NOMO-1 treated with dmso at 0.1 percent for 144 hours (cell line): ENCODE results near the gene CTTNBP2.
"Not testable (repeated sequence)": the region's sequence is repeated elsewhere in the genome, so short reads cannot be mapped to it uniquely, and the experiment has no call there.

ENCODE experiments used
- DNase-seq: peaks from one replicate; lab custom pipeline; 2025; ENCODE audit not compliant: unreplicated experiment; lab: John Stamatoyannopoulos, UW

The CTTNBP2 gene

DNA sequence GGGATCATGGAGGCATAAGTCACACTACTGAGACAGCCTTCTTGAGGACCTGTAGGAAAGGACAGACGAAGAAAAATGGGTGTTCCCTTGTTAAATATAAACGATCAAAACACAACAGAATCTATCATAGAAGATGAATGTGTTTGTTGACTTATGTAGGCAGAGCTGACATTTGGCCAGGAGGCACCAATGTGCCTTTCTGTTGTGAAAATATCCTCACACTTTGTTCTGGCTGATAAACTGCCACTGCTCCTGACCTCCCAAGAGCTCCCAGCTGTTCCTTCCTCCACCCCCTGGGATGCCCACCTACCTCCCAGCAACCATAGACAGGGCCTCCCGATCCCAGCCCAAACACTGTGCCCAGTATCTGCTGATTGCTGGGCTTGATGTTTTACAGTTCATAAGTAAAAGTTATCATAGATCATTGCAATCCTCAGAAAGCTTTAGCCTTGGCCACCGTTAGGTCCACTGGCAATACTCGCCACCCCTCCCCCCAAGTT, 116.6 kb downstream of the CTTNBP2 start:
- DNase-seq, result no peak

DNA sequence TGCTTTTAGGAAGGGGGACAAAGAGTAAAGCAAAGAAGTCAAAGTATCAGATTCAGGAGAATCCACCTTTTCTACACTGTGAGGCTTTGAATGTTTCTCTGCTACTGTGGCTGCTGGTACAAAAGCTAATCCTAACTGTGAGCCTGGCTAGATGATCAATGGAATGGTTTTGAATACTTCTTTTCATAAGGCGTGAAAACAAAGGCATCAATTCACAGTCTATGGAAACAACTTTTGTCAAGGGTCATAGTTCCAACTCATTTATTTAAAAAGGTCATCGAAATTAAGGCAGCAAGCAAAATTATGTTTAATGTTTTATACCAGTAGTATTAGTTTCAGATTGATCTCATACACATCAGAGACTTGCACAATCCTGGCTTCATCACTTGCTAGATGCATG, 118.1 kb downstream of the CTTNBP2 start:
- no peak for DNase-seq

DNA sequence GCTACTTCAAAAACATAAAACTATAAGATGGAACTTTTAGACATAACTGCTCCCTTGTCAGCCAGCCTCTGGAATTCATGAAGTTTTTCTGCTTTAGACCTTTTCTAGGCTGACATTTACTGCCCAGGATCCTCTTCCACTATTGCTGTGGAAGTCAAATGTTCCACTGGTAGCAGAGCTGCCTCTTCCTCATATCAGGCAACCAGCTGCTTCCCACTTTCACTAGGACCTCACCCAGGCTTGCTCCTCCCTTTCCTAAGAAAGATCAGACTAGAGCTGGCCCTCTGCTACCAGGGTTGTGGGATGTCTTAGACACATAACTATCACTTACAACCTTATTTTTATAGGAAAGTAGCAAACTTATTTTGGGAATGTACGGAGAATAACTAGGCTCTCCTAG, 121.5 kb downstream of the CTTNBP2 start:
- DNase-seq, result no peak

DNA sequence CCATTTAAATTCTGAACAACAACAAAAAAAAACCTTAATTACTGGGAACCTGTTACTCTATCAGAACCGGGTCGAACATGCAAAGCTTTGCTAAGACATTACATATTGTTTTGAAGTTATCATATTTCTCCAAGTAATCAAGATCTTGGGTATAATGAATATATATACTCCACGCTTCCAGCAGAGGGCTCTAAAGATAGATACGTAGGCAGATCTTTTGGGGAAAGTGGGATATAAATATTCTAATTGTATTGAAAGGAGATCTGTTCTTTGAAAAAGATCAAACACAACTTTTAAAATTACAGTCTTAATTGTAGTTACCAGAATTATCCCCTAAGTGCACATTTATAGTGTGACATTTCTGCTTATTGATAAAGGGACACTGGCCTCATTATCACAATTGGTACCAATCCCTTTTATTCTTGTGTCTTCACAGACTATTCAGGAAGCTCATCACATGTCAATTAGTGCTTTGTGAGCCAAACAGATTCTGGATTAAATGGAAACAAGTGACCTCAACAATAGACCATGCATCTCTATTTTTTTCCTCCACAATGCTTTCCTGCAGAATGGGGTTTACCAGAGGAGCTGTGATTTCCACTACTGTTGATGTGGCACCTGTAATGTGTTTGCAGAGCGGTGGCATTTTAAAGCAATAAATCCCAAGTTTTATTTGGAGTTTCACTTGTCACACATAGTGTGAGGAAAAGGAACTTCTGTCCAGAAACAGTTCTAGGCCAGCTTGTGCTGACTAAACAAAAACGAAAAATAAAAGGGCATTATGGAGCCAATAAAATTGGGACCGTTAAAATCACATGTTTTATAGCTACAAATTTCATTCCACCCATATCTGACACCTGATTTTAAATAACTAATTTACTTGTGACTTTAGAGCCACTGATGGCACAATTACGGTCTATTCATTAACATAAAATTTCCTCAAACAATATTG, 122.4 kb downstream of the CTTNBP2 start:
- DNase-seq, result no peak

DNA sequence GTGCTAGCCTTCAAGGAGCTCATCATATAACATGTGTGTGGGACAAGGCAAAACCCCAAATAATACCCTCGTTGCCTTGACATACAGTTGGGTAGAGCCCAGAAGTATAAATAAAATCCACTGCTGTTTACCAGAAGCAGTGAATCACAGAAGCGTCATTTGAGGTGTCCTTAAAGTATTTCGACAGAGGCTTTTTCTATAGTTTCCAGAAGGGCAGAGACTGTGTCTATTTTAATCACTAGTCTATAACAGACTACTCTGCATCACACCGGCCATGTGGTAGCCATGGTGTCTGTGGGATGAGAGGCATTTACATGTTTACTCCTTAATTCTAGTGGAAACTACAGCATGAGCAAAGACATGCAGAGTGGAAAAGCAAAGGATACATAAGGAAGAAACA, 131.3 kb downstream of the CTTNBP2 start:
- no peak for DNase-seq

DNA sequence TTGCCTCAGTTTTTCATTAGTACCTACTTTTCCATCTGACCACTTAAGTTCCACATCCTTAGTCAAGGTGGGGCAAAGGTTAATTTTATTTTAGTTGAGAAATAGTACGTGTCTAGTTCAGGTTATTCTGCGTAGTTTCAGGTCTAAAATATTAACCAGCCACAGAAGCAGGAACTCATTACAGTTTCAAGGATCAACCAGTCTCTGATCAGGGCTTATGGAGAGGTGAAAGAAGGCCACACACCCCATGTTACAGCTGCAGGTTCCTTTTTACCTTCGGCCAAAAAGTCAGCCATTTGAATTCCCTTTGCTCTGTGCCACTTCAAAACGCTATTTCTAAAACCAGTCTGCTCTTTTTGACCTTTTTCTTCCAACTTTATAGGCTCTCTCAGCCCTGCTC, 134.2 kb downstream of the CTTNBP2 start:
- no peak for DNase-seq

DNA sequence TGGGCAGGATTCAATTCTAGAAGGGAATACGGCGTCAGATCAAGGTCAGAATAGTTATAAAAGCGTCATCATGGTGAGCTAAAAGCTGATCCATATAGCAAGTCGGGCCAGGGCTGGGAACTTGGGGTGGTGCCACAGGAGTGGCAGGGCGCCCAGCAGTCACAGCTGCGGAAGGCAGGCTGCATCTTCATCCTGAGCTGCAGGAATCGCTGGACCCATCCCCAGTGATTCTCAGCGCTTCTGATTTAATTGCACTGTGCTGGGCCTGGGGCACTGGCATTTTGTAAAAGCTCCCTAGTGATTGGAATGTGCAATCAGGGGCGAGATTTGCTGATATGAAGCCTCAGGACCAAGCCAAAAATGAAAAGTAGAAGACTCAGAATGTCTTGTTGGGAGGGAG, 135.3 kb downstream of the CTTNBP2 start:
- DNase-seq, result no peak

DNA sequence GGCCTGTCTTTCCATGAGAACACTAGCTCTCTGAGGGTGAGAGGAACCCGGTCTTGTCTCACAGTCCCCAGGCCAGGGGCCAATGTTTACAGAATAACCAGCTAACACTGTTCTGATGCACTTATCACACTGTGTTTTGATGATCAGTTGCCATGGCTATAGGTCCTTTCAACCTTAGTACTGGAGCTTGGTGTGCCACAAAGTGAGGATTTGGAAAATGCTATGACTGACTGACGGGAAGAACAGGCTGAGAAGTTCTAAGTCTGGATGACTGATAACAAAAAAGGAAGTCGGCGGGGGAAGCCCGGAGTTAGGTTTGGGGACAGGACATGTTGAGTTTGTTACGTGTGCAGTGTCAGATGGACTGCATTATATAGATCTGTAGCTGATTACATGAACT, 141.8 kb downstream of the CTTNBP2 start:
- no peak for DNase-seq

DNA sequence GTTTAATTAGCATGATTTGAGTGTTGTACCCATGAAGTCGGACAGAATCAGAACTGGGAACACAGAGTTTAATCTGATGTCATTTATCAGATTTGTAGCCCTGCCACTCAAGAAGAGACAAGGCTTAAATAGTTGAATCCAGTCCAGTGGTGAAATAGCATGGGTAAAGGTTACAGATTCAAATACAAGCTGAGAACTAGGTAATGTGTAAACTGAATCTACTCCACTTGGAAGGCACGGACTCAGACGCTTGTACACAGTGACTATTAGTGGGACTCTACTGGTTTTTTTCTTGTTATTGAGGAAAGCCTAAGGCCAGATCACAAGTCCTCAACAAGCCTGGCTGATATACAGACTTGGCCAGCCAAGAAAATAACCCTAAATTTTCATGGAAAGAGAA, 142.9 kb downstream of the CTTNBP2 start:
- no peak for DNase-seq

DNA sequence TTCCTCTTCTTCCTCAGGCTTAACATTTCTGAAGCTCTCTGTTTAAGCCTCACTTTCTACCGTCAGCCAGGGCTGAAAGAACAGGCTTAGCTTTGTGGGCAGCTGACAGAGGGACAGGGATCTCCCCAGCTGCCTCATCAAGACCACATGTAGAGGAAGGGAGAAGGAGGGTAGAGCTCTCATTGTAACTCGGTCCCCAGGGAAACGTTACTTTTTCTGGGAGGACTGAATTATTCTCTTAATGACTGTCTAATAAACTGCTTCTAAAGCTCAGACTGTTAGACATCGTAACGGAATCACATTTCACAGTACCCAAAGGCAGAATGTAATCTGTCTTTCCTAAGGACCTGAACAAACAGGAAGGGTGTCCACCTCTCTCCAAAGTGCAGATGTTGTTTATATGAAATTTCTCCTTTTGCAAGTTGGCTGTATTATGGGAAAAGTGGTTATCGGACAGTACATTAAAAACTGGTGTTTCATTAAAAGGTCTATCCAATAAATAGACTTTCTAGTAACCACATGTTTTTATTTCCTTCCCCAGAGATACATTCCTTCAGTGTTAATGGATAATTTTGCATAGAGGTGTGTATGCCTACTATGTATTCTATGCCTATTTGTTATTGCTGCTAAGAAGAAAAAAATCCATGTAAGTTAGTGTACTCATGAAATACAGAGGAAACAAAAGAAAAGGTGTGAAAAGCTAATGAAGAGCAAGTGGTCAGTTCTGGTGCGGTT, 144.2 kb downstream of the CTTNBP2 start:
- DNase-seq, result no peak

DNA sequence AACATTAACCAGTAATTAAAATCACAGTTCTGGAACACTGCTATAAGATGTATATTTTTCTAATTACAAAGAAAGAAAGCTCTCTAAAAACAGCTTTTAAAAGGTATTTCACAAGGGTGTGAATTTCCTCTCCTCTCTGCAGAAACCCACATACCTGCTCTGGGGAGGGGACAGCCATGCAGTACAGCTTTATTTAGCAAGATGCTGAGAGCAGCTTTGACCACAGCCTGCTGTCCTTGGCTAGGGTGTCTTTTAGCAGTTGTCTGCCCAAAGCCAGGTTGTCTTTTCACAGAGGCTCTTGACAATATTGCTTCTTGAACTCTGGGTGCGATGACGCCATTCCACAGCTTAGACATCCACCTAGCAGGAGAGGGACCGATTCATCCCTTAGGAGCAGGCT, 148.3 kb downstream of the CTTNBP2 start:
- DNase-seq, result no peak

DNA sequence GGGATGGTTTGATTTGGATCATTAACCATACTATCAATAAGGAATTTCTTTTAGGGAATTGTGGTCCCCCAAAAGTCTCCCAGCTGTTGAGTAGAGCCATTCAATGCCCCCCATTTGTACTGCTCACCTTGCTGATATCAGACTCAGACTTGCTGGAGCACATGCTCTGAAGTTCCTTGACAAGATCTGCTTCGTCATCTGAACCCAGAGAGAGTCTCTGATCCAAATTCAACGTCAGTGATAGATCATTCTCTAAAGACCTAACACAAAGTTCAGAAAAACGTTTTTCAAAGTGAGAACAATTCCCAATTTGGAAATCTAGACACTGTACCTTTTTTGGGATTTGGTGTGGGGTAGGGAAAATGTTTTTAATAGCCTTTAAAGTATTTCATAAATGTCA, 153.9 kb downstream of the CTTNBP2 start:
- DNase-seq, result no peak

DNA sequence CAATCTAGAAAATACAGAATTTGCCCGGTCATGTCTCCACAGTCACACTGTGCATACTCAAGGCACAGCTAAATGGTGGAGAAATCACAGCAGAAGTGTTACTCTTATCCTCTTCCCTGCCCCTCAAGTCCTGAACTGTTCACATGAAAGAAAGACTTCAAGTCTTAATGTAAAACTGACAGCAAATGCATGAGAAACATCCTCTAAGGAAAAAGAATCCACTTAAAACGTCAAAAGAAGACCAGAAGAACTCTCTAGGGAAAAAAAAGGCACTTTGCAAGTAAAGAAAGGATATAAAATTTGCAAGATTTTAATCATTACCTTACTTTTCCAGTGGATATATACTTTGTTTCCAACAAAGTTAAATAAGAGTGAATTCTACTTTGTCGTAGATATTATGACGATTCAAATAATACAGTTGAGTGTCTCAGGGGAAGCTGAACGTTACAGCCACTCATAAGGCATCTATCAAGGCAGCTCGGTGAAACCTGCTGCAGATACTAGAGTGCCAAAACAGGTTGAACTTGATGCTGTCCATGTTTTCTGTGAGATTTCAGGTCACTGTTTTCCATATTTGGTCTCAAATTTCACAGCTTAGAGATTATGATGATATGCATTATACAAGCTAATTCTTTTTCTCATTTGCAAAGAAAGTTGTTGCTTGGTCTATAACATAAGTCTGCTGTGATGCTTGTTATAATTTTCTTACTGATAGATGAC, 155.0 kb downstream of the CTTNBP2 start:
- DNase-seq, result no peak

DNA sequence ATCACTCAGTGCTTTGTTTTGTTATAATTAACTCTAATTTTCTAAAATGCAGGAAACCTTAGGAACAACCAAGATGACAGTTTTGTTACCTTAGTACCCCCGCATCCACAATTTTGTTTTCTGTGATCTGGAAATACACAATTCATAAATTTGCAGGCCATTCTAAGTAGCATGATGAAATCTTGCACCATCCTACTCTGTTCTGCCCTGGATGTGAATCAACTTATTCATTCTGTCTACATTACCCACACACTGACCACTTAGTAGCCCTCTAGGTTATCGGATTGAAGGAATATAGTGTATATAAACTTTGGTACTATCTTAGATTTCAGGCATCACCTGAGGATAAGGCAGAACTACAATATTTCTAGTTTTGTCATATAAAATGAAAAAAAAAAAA, 155.9 kb downstream of the CTTNBP2 start:
- DNase-seq, result no peak

DNA sequence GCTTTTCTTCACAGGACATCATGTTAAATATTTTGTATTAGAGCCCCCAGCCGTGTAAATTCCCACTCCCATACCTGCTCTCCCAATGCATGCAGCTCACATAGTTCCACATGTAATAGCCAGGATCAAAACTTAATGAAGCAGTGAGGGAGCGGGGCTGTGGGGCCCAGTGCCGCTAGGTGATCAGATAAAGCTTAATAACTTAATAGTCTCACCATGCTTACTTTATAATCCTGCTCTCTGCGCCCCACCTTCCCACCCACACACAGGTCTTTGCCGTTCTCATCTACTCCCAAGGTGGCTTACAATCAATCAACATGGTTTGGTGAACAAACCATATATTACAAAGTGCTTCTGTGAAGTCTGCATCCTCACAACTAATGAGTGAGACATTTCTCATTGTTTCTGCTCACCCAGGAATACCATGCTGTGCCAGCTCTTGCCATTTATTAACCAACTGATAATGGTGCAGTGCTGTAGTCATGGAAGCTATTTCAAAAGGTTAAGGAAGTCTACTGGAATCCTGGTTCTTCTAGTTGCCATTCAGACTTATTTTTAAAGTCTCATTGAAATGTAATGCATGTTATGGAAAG, 156.4 kb downstream of the CTTNBP2 start:
- DNase-seq, result no peak

DNA sequence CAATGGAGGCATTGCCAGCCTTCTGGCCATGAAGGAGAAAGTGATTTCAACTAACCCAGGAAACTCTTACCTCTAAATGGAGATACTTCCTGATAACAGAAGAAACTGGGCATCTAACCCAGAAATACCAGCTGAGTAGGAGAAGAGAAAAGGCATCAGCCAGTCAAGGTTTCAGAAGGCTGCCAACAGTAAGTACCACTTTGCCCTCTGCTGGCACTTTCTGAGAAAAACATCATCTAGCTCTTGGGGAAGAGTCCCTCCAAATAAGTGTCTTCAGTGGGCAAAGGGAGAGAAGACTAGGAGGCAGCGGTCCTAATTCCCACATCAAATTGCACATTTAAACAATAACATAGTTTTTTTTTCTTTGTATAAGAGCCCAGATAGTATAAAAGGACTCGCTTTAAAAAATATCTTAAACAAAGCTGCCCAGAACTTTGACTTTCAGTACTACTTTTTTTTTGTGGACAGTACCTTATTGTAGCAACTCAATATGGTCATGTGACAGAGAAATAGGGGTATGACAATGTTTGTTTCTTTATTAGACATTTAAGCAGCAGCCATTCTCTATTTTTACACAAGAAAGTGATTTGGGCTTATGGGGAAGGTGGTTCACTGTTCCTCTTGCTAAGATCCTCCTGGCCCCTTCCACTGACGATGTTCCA, 157.3 kb downstream of the CTTNBP2 start:
- no peak for DNase-seq

DNA sequence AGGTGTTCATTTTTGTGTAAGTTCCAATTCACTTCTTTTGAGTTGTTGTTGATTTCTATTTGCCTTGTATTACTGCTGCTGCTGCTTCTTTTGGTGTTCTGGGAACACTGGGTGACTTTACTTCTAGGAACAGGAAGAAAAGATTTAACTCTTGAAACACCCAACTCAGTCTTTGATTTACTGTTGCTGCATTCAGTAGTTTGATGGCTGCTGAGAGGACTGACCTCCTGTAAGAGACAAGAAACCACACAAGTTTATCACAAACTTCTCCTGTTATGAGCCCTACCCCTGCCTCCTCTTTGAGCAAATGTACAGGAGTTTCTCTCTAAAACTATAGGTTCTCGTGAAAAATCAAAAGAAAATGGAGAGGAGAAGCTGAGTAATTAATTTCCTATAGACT, 161.7 kb downstream of the CTTNBP2 start:
- DNase-seq, result no peak

DNA sequence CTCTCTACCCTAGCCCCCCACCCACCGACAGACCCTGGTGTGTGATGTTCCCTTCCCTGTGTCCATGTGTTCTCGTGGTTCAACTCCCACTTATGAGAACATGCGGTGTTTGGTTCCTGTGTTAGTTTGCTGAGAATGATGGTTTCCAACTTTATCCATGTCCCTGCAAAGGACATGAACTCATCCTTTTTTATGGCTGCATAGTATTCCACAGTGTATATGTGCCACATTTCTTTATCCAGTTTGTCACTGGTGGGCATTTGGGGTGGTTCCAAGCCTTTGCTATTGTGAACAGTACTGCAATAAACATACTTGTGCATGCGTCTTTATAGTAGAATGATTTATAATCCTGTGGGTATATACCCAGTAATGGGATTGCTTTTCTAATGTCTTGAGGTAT, 165.1 kb downstream of the CTTNBP2 start:
- DNase-seq, result not testable (repeated sequence)

DNA sequence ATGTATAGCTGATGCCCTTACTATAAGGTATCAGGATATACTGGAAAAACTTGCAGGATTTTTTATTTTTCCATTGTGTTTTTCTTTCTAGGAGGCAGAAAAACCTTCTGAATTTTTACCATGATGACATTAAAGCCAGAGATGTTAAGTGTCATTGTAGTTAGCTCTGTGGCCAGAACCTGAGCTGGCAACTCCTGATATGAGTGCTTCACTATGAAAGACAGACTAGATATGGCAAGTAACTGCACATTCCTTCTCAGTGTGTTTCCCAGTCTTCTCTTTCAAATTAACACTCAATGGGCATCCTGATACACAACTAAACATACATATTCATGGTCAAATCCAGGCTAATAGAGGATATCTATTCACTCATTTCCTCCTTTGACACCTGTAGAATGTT, 166.2 kb downstream of the CTTNBP2 start:
- no peak for DNase-seq

DNA sequence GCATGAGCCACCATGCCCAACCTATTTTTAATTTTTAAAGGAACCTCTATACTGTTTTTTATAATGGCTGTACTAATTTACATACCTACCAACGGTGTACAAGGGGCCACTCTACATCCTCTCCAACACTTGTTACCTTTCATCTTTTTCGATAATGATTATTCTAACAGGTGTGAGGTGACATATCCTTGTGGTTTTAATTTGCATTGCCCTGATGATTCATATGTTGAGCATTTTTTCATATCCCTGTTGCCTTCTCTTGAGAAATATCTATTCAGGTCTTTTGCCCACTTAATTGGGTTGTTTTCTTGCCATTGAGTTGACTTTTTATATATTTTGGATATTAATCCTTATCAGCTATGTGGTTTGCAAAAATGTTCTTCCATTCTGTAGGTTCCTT, 167.0 kb downstream of the CTTNBP2 start:
- no peak for DNase-seq

DNA sequence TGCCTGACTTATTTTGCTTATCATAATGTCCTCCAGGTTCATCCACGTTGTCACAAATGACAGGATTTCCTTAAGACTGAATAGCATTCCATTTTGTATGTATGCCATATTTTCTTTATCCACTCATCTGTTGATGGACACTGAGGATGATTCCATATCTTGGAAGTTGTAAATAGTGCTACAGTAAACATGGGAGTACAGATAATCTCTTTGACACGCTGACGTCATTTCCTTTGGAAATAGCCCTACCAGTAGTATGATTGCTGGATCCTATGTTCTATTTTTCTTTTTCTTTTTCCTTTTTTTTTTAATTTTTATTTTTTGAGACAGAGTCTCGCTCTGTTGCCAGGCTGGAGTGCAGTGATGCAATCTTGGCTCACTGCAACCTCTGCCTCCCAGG, 167.6 kb downstream of the CTTNBP2 start:
- DNase-seq, result no peak
